Kidney (tissue), 14 donors: Measurements from ENCODE around the gene CCNY. TPM values are rescaled to one million over a fixed set of nuclear protein-coding genes. Genes with fewer than 3 reads are reported as not detected.

Source experiments
- DNase-seq, 5 donors: peaks; one replicate each; pipeline ENCODE4 v3.0.0-alpha.2; 2013 to 2020
- FAIRE-seq: peaks from 2 replicates; lab custom pipeline; 2012; peaks lifted over from hg19 to GRCh38; lab: Jason Lieb, UNC
- H3K27ac ChIP-seq, 2 donors: one replicate each; pipeline ENCODE4 v1.7.0; 2013; ENCODE audit warnings: low read depth in 2 of 2, low read length in 2 of 2, inconsistent platforms in 1 of 2
- H3K27me3 ChIP-seq: one replicate; pipeline ENCODE4 v1.7.1; 2013; ENCODE audit warnings: low read length, inconsistent platforms; ENCODE audit not compliant: control insufficient read depth, insufficient read depth
- H3K36me3 ChIP-seq, 3 donors: one replicate each; pipeline versions ENCODE4 v1.7.0 to v1.7.1; 2013; ENCODE audit warnings: low read length in 3 of 3, control low read depth in 1 of 3, inconsistent platforms in 1 of 3; ENCODE audit not compliant: insufficient read depth in 3 of 3, control insufficient read depth in 2 of 3
- H3K4me1 ChIP-seq, 3 donors: one replicate each; pipeline versions ENCODE4 v1.7.0 to v1.7.1; 2013; ENCODE audit warnings: low read length in 3 of 3, inconsistent platforms in 1 of 3, low read depth in 1 of 3; ENCODE audit not compliant: control insufficient read depth in 2 of 3, insufficient read depth in 2 of 3
- H3K4me3 ChIP-seq, 3 donors: one replicate each; pipeline versions ENCODE4 v1.7.0 to v1.8.1; 2013; ENCODE audit warnings: low read length in 3 of 3, control low read depth in 1 of 3, inconsistent platforms in 1 of 3
- H3K9ac ChIP-seq, 3 donors: one replicate each; pipeline versions ENCODE4 v1.7.0 to v1.7.1; 2013; ENCODE audit warnings: low read length in 3 of 3, control low read depth in 1 of 3, inconsistent platforms in 1 of 3
- H3K9me3 ChIP-seq, 3 donors: one replicate each; pipeline versions ENCODE4 v1.7.0 to v1.7.1; 2013; ENCODE audit warnings: low read length in 3 of 3, control low read depth in 1 of 3, inconsistent platforms in 1 of 3; ENCODE audit not compliant: control insufficient read depth in 2 of 3, insufficient read depth in 1 of 3
- CTCF ChIP-seq: IDR thresholded peaks from 3 replicates; pipeline ENCODE4 v1.5.1; 2012; ENCODE audit warnings: mild to moderate bottlenecking, moderate library complexity, borderline replicate concordance; ENCODE audit not compliant: insufficient read depth; ENCODE audit errors: extremely low read depth
- intact Hi-C: fragments of 100-400 bp; cut with DNase I; formaldehyde crosslinking; loops from one replicate; pipeline ENCODE4 v1.11.1; 2022
- polyA plus RNA-seq: library from polyadenylated mRNA; stranded (reverse); fragments of 350-450 nt; fragmentation: Illumina TruSeq; extraction: RNeasy Lipid Tissue Mini Kit (QIAGEN cat#74804); gene quantifications from one replicate; pipeline ENCODE4 v1.2.3, GENCODE V29; 2014; ENCODE audit warnings: low read depth, low replicate concordance; ENCODE audit not compliant: insufficient read depth
- total RNA-seq: library from RNA; stranded (reverse); fragmentation: NEBNext Ultra II Directional; extraction: Animal tissue kit (Norgen Biotek cat#: 25700); gene quantifications from one replicate; pipeline ENCODE4 v1.2.1, GENCODE V29; 2021
- donor health status: control.
- donor health status: control.
- donor health status: control.
- donor health status: control.
- donor health status: control.
- donor health status: DM: yes; HTN: yes; CAD: no.
- donor health status: Normal renal cell carcinoma (clear cell type).

CCNY gene
- total and polyA plus RNA-seq, 2 donors from 2014 or later: 45.6 to 77.2 TPM

GRCh38 chr10:35567951-35568350 lies 231.6 kb downstream of the CCNY start:
- FAIRE-seq: no peak
- no peaks in the 10 kb centered on the region for H3K27me3 ChIP-seq
- peaks cover 0 to 7% (median 3%) of the 10 kb centered on the region in 3 donors for H3K36me3 ChIP-seq
- H3K9me3 ChIP-seq: no peaks in the 10 kb centered on the region
- H3K9ac ChIP-seq: no peak overlapping the region
- no peak overlapping the region for H3K4me3 ChIP-seq
- no peak overlapping the region for H3K27ac ChIP-seq
- intact Hi-C loops: no loop called here
- no peak for TF ChIP-seq CTCF
- DNase-seq: no peak
- peaks cover 0 to 6% (median 0%) of the 10 kb centered on the region in 3 donors for H3K4me1 ChIP-seq

GRCh38 chr10:35568483-35569015 lies 232.2 kb downstream of the CCNY start:
- H3K4me3 ChIP-seq: no peak overlapping the region
- TF ChIP-seq CTCF: no peak
- no peak for FAIRE-seq
- H3K9ac ChIP-seq: no peak overlapping the region
- no peak overlapping the region for H3K27ac ChIP-seq
- H3K4me1 ChIP-seq: peaks cover 0 to 6% (median 0%) of the 10 kb centered on the region in 3 donors
- no peaks in the 10 kb centered on the region for H3K9me3 ChIP-seq
- peaks cover 0 to 7% (median 3%) of the 10 kb centered on the region in 3 donors for H3K36me3 ChIP-seq
- no peaks in the 10 kb centered on the region for H3K27me3 ChIP-seq
- intact Hi-C loops: no loop called here
- no peak for DNase-seq

DNA sequence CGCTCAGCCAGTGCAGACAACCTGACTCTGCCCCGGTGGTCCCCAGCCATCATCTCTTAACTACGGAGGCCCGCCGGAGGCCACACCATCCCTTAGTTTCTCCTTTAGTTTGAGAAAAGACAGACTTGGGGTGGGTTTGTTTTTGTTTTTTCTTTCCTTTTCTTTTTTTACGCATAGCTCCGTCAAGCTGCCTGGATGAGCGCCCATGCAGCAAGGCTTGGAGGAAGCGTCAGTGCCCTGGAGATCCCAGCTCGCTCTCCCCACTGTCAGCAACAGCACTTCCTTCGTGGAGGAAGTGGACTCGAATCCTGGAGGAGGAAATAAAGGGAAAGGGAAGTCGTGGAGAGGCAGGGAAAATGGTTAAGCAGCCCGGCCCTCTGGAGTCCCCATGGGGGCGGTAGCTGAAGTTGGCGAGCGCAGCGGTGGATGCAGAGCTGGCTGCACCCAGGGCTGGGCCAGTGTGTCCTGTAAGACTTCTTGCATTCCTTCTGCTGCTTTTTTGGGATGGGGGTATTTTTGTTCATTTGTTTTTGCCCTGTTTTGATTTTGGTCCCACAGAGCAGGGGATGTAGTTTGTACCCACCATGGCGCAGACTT lies 232.9 kb downstream of the CCNY start:
- no peaks in the 10 kb centered on the region for H3K9me3 ChIP-seq
- DNase-seq (no peak), FAIRE-seq (no peak)
- peaks cover 0 to 7% (median 5%) of the 10 kb centered on the region in 3 donors for H3K36me3 ChIP-seq
- no peaks in the 10 kb centered on the region for H3K27me3 ChIP-seq
- intact Hi-C loops: no loop called here
- H3K4me1 ChIP-seq: peaks cover 0 to 5% (median 0%) of the 10 kb centered on the region in 3 donors
- H3K27ac ChIP-seq: no peak overlapping the region
- H3K9ac ChIP-seq: no peak overlapping the region
- no peak for TF ChIP-seq CTCF
- no peak overlapping the region for H3K4me3 ChIP-seq
